Central memory CD8-positive, alpha-beta T cell (primary cell): ENCODE data around the gene NCAM2.

Experiments used
- ATAC-seq: fragments of 150-1000 bp; cut with Tn5 transposase; replicated peaks from 2 replicates; pipeline ENCODE4 v1.10.0; 2022; ENCODE audit warnings: mild to moderate bottlenecking, moderate FRiP score, moderate number of reproducible peaks; ENCODE audit not compliant: poor library complexity, severe bottlenecking; ENCODE audit errors: extremely low read depth
- DNase-seq, 2 donors: peaks; one replicate each; pipeline ENCODE4 v3.0.0; 2021; ENCODE audit warnings: low spot score in 2 of 2
- H3K27ac Mint-ChIP-seq: one replicate; pipeline ENCODE4 v1.8.0; 2022; ENCODE audit warnings: low read depth, mild to moderate bottlenecking, moderate library complexity, mixed read lengths
- H3K27me3 Mint-ChIP-seq: one replicate; pipeline ENCODE4 v1.8.0; 2022; ENCODE audit warnings: mixed read lengths
- H3K36me3 Mint-ChIP-seq: one replicate; pipeline ENCODE4 v1.8.0; 2022; ENCODE audit warnings: mild to moderate bottlenecking, moderate library complexity, mixed read lengths; ENCODE audit not compliant: insufficient read depth
- H3K4me1 Mint-ChIP-seq: one replicate; pipeline ENCODE4 v1.8.0; 2022; ENCODE audit warnings: mixed read lengths
- H3K4me3 Mint-ChIP-seq: one replicate; pipeline ENCODE4 v1.8.0; 2022; ENCODE audit warnings: mild to moderate bottlenecking, moderate library complexity, mixed read lengths
- H3K9me3 Mint-ChIP-seq: one replicate; pipeline ENCODE4 v1.8.0; 2022; ENCODE audit warnings: mixed read lengths

The NCAM2 gene

DNA sequence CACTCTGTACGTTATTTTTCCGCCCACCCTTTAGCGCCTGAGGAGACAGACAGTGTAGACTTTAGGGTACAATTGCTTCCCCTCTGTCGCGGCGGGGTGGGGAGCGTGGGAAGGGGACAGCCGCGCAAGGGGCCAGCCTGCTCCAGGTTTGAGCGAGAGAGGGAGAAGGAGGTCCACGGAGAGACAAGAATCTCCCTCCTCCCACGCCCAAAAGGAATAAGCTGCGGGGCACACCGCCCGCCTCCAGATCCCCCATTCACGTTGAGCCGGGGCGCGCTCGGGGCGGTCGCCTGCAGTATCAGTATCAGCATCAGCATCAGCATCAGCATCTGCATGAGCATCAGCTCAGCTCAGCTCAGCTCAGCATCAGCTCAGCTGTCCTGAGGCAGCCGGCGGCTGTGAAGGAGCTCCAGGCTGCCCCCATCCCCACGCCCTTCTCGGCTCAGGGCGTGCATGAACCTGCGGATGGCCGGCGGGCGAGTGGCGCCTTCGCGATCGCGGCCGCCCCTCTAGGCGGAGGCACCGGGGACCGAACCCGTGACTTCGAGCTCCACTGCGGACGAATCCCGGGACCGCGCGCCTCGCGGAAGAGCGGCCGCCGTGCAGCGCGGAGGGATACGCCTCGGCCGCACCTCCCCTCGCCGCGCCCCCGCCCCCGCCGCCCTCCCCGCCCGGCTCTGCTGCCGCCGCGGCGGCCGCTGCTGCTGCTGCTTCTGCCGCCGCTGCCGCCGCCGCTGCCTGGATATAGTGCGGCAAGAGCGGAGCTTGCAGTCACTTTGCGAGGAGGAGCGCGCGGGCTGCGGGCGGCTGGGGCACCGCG, at the start of gene NCAM2:
NCAM2 (plus strand) TSS at position 774 of the 820 bp plus-strand sequence.
- H3K4me1 Mint-ChIP-seq: no peaks in the 10 kb centered on the region
- H3K27ac Mint-ChIP-seq: no peak within 1 kb of the TSS
- ATAC-seq (peak; percentile 45), DNase-seq (no peak)
- H3K27me3 Mint-ChIP-seq: peaks cover 8% of the 10 kb centered on the region
- peak within 1 kb of the TSS; percentile 35 for H3K4me3 Mint-ChIP-seq
- H3K9me3 Mint-ChIP-seq: no peaks in the 10 kb centered on the region
- H3K36me3 Mint-ChIP-seq: no peaks in the 10 kb centered on the region

DNA sequence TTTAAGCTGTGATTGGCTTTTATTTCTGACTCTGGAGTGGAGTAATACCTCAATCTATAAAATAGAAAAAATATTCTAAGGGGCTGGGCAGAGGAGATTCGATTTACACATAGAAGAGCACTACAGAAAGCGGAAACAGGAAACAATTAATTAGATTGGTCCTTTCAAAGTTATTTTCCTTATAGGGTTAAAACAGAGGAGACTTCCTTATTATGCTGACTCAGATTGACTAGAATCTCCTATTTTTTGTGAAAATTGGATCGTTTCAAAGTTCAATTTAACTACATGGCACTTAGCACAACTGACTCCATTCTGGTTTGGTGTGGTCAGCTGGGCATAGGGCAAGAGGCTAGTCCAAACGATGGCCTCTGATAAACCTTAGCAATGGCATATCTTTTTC, 48.3 kb upstream of the NCAM2 start:
- Mint-ChIP-seq H3K4me1 (no peaks in the 10 kb centered on the region), H3K27me3 (no peaks in the 10 kb centered on the region), H3K27ac (no peak overlapping the region), H3K36me3 (no peaks in the 10 kb centered on the region), H3K9me3 (peaks cover 6% of the 10 kb centered on the region), H3K4me3 (no peak overlapping the region)
- DNase-seq: no peak
- no peak for ATAC-seq

GRCh38 chr21:20965816-20966215, 32.4 kb upstream of the NCAM2 start:
- ATAC-seq (no peak), DNase-seq (no peak)
- H3K27ac Mint-ChIP-seq: no peak overlapping the region
- no peak overlapping the region for H3K4me3 Mint-ChIP-seq
- no peaks in the 10 kb centered on the region for H3K9me3 Mint-ChIP-seq
- H3K4me1 Mint-ChIP-seq: no peaks in the 10 kb centered on the region
- H3K36me3 Mint-ChIP-seq: no peaks in the 10 kb centered on the region
- H3K27me3 Mint-ChIP-seq: no peaks in the 10 kb centered on the region

GRCh38 chr21:20968391-20968790, 29.8 kb upstream of the NCAM2 start:
- DNase-seq (no peak), ATAC-seq (no peak)
- Mint-ChIP-seq H3K36me3 (no peaks in the 10 kb centered on the region), H3K27me3 (no peaks in the 10 kb centered on the region), H3K9me3 (no peaks in the 10 kb centered on the region), H3K4me3 (no peak overlapping the region), H3K4me1 (no peaks in the 10 kb centered on the region), H3K27ac (no peak overlapping the region)

DNA sequence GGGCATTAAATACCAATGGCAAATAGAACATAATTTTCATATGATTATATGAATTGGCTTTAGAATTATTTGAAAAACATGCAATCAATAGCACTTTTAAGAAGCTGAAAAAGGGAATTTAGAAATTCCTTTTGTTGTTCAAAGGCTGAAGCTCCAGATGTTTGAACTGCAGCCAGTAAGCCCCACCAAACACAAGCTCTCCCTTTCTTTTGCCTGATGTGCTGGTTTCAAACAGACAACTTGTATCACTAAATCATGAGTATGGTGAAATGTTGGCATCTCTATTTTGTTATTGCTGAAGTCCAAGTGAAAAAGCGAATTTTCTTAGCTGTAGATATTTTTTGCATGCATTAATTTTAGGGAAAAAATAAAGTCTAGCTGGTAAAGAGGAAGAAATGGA, 27.5 kb upstream of the NCAM2 start:
- Mint-ChIP-seq H3K27ac (no peak overlapping the region), H3K4me3 (no peak overlapping the region), H3K36me3 (no peaks in the 10 kb centered on the region), H3K27me3 (no peaks in the 10 kb centered on the region), H3K4me1 (no peaks in the 10 kb centered on the region), H3K9me3 (no peaks in the 10 kb centered on the region)
- no peak for ATAC-seq
- DNase-seq: no peak

DNA sequence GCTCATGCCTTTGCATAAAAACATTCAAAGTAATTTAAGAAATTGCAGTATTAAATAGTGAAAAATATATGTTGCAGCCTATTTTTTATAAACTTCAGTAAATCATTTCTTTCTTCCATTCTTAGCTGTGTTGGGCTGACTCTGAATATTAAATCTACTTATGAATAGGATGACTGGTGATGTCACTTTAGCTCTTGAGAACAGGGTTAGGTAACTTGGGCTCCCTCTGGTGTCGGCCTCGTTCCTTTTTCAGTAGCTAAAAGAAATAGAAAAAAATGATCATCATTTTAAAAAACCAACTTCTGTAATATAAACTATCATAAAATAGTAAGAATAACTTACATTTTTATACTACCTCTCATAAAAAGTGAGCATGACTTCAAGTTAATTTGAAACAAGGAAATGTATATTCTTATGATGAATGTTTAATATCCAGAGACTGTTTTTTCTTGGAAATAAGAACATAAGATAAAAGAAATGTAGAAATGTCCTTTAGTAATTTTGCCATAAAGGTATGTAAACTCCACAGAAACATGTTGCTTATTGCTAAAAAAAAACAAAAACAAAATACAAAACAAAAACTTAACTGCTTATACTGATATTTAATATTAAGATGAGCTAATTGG, 26.8 kb upstream of the NCAM2 start:
- Mint-ChIP-seq H3K27me3 (no peaks in the 10 kb centered on the region), H3K36me3 (no peaks in the 10 kb centered on the region), H3K9me3 (no peaks in the 10 kb centered on the region), H3K27ac (no peak overlapping the region), H3K4me1 (no peaks in the 10 kb centered on the region), H3K4me3 (no peak overlapping the region)
- DNase-seq: no peak
- no peak for ATAC-seq

DNA sequence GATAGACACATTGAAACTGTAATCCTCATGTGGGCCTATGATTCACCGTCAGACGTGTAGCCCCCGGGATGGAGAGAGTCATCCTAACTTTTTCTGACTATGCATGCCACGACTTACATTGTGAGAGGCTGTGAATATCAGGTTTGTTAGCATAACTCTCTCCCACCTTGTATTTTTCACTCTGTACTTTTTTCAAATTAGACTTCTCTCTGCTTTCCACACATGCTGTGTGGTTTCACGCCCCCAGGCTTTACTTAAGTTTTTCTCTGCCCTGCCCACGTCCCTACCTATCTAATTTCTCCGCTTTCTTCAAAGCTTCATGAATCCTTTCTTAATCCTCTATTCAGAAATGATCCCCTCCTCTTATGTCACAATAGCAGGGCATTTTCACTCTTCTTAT, 3.4 kb upstream of the NCAM2 start:
- no peaks in the 10 kb centered on the region for H3K9me3 Mint-ChIP-seq
- H3K27ac Mint-ChIP-seq: no peak overlapping the region

GRCh38 chr21:20996421-20997310, 1.5 kb upstream of the NCAM2 start:
- ATAC-seq (no peak), DNase-seq (no peak)
- Mint-ChIP-seq H3K9me3 (no peaks in the 10 kb centered on the region), H3K4me3 (no peak overlapping the region), H3K36me3 (no peaks in the 10 kb centered on the region), H3K4me1 (no peaks in the 10 kb centered on the region), H3K27ac (no peak overlapping the region), H3K27me3 (peaks cover 8% of the 10 kb centered on the region)

More for the DNA sequence above, 3.4 kb upstream of the NCAM2 start:
- ATAC-seq (no peak), DNase-seq (no peak)
- H3K4me3 Mint-ChIP-seq: no peak overlapping the region
- peaks cover 4% of the 10 kb centered on the region for H3K27me3 Mint-ChIP-seq
- H3K36me3 Mint-ChIP-seq: no peaks in the 10 kb centered on the region
- H3K4me1 Mint-ChIP-seq: no peaks in the 10 kb centered on the region

DNA sequence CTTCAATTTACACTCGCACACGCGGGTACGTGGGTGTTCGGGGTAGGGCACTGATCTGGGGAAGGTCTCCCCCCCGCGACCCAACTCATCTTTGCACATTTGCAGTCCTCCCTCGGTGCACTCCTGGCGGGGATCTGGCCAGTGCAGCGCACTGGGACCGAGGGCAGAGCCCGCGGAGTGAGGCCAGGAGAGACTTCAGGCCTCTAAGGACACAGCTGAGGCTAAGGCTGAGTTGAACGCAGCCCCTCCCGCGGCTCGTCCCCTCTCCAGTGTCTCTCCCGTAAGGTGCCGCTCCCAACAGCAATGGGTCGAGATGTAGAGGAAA, 936 bp upstream of the NCAM2 start:
- Mint-ChIP-seq H3K27me3 (peaks cover 8% of the 10 kb centered on the region), H3K36me3 (no peaks in the 10 kb centered on the region), H3K4me3 (peak overlapping the region; percentile 14), H3K9me3 (no peaks in the 10 kb centered on the region), H3K27ac (no peak overlapping the region), H3K4me1 (no peaks in the 10 kb centered on the region)
- DNase-seq: no peak
- ATAC-seq: no peak

DNA sequence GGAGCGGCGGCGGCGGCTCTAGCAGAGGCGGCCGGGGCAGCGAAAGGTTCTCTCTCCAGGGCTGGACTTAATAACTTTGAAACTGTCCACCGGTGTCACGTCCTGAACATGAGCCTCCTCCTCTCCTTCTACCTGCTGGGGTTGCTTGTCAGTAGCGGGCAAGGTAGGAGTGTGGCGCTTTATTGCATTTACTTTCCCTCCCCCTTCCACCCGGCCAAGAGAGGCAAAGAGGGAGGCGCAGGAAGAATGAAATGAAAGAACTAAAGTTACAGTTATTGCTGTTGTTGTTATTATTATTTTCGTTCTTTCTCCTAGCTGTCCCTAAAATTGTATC, 214 bp downstream of the NCAM2 start:
- no peak overlapping the region for H3K27ac Mint-ChIP-seq
- no peaks in the 10 kb centered on the region for H3K36me3 Mint-ChIP-seq
- ATAC-seq (no peak), DNase-seq (no peak)
- H3K27me3 Mint-ChIP-seq: peaks cover 8% of the 10 kb centered on the region
- H3K4me3 Mint-ChIP-seq: peak overlapping the region; percentile 35
- no peaks in the 10 kb centered on the region for H3K4me1 Mint-ChIP-seq
- H3K9me3 Mint-ChIP-seq: no peaks in the 10 kb centered on the region

DNA sequence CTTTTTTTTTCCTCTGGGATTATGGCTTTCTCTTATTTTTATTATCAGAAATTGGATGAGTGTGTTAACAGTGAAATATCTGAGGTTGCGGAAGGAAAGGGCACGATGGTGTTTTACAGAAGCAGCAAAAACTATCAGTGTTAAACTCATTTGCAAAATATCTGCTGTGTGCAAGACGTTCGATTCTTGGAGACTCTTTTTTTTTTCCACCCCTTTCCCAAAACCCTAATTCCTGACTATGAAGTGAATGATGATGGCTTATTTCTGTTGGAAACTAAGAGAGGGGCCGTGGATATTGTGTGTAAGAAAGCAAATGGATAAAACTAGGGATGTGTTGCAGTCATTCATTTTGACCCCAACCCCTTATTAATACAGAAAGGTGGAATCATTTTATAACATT, 677 bp downstream of the NCAM2 start:
- DNase-seq (no peak), ATAC-seq (no peak)
- no peaks in the 10 kb centered on the region for H3K36me3 Mint-ChIP-seq
- H3K4me3 Mint-ChIP-seq: peak overlapping the region; percentile 35
- H3K9me3 Mint-ChIP-seq: no peaks in the 10 kb centered on the region
- peaks cover 8% of the 10 kb centered on the region for H3K27me3 Mint-ChIP-seq
- no peak overlapping the region for H3K27ac Mint-ChIP-seq
- no peaks in the 10 kb centered on the region for H3K4me1 Mint-ChIP-seq

- Mint-ChIP-seq H3K9me3 (peaks cover 2% of the 10 kb centered on the region), H3K4me3 (no peak overlapping the region), H3K27ac (no peak overlapping the region), H3K27me3 (peaks cover 8% of the 10 kb centered on the region), H3K4me1 (no peaks in the 10 kb centered on the region), H3K36me3 (no peaks in the 10 kb centered on the region)
- no peak for ATAC-seq
- no peak for DNase-seq
Measured at GRCh38 chr21:20999659-21000058, 1.4 kb downstream of the NCAM2 start.
